Osteoblast (primary cell): ENCODE data around the gene MCM8. TPM values are rescaled to one million over a fixed set of nuclear protein-coding genes. Genes with fewer than 3 reads are reported as not detected.

Experiments
- DNase-seq: peaks from one replicate; pipeline ENCODE4 v3.0.0; 2011; ENCODE audit warnings: low spot score, mixed read lengths; ENCODE audit not compliant: insufficient read length; ENCODE audit errors: missing footprints
- H2AFZ ChIP-seq: 2 replicates; pipeline ENCODE4 v1.6.0; 2011; ENCODE audit warnings: mild to moderate bottlenecking, low read length
- H3K27ac ChIP-seq: 2 replicates; pipeline ENCODE4 v1.5.1; 2011; ENCODE audit warnings: mild to moderate bottlenecking, low read depth, low read length, moderate library complexity
- H3K27me3 ChIP-seq: 2 replicates; pipeline ENCODE4 v1.6.0; 2012; ENCODE audit warnings: mild to moderate bottlenecking, control low read depth, inconsistent platforms, low read length, moderate library complexity; ENCODE audit not compliant: insufficient read depth
- H3K36me3 ChIP-seq: 2 replicates; pipeline ENCODE4 v1.5.1; 2011; ENCODE audit warnings: mild to moderate bottlenecking, low read length, control low read depth, moderate library complexity; ENCODE audit not compliant: insufficient read depth
- H3K4me1 ChIP-seq: 2 replicates; pipeline ENCODE4 v1.5.1; 2011; ENCODE audit warnings: mild to moderate bottlenecking, low read length, control low read depth, moderate library complexity; ENCODE audit not compliant: insufficient read depth
- H3K4me2 ChIP-seq: 2 replicates; pipeline ENCODE4 v1.6.0; 2011; ENCODE audit warnings: mild to moderate bottlenecking, low read length; ENCODE audit not compliant: insufficient read depth
- H3K4me3 ChIP-seq: fragments of 200-600 bp; sonication (generic); 3 replicates; pipeline ENCODE4 v1.5.1; 2012; ENCODE audit warnings: mild to moderate bottlenecking, low read length, inconsistent platforms; ENCODE audit not compliant: insufficient read depth
- H3K79me2 ChIP-seq: 2 replicates; pipeline ENCODE4 v1.6.0; 2012; ENCODE audit warnings: mild to moderate bottlenecking, low read length, control low read depth, inconsistent platforms; ENCODE audit not compliant: insufficient read depth
- H3K9me3 ChIP-seq: 2 replicates; pipeline ENCODE4 v1.5.1; 2011; ENCODE audit warnings: low read depth, low read length, control low read depth
- H4K20me1 ChIP-seq: 2 replicates; pipeline ENCODE4 v1.6.0; 2012; ENCODE audit warnings: mild to moderate bottlenecking, low read length, control low read depth; ENCODE audit not compliant: insufficient read depth
- total RNA-seq: library from RNA; depleted of rRNA; stranded (reverse); fragments of >200 nt; gene quantifications from 2 replicates; pipeline ENCODE4 v1.2.3, GENCODE V29; 2012
- TF ChIP-seq, protein P1 (sequence below): IDR thresholded peaks from 2 replicates; pipeline ENCODE4 v1.5.1; 2011; ENCODE audit warnings: mild to moderate bottlenecking, low read depth, low read length, moderate library complexity; ENCODE audit errors: extremely low read depth

The MCM8 gene
- total RNA-seq, 1 donor = 3.3 TPM

DNA sequence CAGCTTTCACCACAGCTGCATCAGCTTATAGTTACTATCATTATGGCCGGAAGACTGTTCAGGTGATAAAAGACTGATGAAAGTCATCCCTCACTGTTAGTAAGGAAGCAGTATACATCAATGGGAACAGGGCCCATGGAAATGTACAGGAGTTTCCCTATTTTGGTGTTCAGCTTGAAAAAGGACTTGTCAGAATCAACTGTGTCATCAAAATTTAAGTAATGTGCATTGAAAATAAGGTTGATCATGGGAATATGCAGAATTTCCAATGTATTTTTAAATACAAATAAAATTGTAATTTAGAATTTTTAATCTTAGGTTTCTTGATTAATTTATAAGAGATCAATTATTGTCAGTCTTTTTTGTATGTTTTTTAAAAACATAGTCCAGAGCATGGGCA, 86.6 kb downstream of the MCM8 start:
- H4K20me1 ChIP-seq = peaks cover 14% of the 10 kb centered on the region
- H3K27ac ChIP-seq = no peak overlapping the region
- DNase-seq = no peak
- H3K36me3 ChIP-seq = peaks cover 46% of the 10 kb centered on the region
- H3K79me2 ChIP-seq = peaks cover 12% of the 10 kb centered on the region
- H3K4me3 ChIP-seq = no peak overlapping the region
- H3K4me1 ChIP-seq = peaks cover 8% of the 10 kb centered on the region
- H3K4me2 ChIP-seq = no peak overlapping the region
- H3K9me3 ChIP-seq = no peaks in the 10 kb centered on the region
- no peak overlapping the region for H2AFZ ChIP-seq
- TF ChIP-seq, protein P1, sequence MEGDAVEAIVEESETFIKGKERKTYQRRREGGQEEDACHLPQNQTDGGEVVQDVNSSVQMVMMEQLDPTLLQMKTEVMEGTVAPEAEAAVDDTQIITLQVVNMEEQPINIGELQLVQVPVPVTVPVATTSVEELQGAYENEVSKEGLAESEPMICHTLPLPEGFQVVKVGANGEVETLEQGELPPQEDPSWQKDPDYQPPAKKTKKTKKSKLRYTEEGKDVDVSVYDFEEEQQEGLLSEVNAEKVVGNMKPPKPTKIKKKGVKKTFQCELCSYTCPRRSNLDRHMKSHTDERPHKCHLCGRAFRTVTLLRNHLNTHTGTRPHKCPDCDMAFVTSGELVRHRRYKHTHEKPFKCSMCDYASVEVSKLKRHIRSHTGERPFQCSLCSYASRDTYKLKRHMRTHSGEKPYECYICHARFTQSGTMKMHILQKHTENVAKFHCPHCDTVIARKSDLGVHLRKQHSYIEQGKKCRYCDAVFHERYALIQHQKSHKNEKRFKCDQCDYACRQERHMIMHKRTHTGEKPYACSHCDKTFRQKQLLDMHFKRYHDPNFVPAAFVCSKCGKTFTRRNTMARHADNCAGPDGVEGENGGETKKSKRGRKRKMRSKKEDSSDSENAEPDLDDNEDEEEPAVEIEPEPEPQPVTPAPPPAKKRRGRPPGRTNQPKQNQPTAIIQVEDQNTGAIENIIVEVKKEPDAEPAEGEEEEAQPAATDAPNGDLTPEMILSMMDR = no peak
- H3K27me3 ChIP-seq = no peaks in the 10 kb centered on the region

DNA sequence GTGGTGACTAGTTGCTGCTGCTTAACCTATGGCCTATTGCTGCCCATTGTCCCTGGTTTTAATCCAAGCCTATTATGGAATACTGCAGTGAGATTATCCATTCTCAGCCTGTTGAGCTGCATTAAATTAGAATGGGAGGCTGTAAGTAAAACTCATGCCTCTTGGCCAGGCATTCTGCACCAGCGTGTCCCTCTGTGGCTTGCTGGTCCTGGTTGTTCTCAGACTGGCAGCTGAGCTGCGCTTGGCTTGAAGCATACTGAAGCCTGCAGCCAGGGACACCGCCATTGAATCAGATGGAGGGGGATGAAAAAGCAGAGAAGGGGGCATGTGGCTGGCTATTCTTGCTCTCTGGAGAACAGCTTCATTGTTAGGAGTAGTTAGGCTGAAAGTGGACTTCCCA, 87.8 kb downstream of the MCM8 start:
- Histone ChIP-seq H3K4me1 (peaks cover 8% of the 10 kb centered on the region), H3K4me3 (no peak overlapping the region), H3K27me3 (no peaks in the 10 kb centered on the region), H3K36me3 (peaks cover 44% of the 10 kb centered on the region), H4K20me1 (peaks cover 14% of the 10 kb centered on the region), H2AFZ (no peak overlapping the region), H3K79me2 (peaks cover 5% of the 10 kb centered on the region), H3K9me3 (no peaks in the 10 kb centered on the region), H3K27ac (no peak overlapping the region), H3K4me2 (no peak overlapping the region)
- DNase-seq = no peak
- TF ChIP-seq, protein P1 = no peak

DNA sequence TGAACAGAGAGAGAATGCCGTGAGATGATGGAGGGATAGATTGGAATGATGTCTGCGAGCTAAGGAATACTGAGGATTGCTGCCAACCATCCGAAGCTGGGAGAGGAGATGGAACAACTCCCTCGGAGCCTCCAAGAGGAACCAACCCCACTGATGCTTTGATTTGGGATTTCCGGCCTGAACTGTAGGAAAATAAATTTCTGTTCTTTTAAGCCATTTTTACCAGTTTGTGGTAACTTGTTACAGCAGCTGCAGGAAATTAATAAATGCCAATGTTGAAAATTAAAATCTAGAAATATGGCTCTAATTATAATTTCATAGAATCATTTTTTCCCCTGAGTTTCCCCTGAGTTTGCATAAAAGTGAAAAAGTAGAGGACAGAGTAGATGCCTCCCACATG, 89.3 kb downstream of the MCM8 start:
- no peak overlapping the region for H3K27ac ChIP-seq
- H3K79me2 ChIP-seq = no peaks in the 10 kb centered on the region
- no peak for DNase-seq
- H2AFZ ChIP-seq = no peak overlapping the region
- H3K27me3 ChIP-seq = no peaks in the 10 kb centered on the region
- TF ChIP-seq, protein P1 = no peak
- H4K20me1 ChIP-seq = peaks cover under 1% of the 10 kb centered on the region
- no peak overlapping the region for H3K4me3 ChIP-seq
- peaks cover 1% of the 10 kb centered on the region for H3K4me1 ChIP-seq
- H3K4me2 ChIP-seq = no peak overlapping the region
- H3K36me3 ChIP-seq = peaks cover 34% of the 10 kb centered on the region
- no peaks in the 10 kb centered on the region for H3K9me3 ChIP-seq

DNA sequence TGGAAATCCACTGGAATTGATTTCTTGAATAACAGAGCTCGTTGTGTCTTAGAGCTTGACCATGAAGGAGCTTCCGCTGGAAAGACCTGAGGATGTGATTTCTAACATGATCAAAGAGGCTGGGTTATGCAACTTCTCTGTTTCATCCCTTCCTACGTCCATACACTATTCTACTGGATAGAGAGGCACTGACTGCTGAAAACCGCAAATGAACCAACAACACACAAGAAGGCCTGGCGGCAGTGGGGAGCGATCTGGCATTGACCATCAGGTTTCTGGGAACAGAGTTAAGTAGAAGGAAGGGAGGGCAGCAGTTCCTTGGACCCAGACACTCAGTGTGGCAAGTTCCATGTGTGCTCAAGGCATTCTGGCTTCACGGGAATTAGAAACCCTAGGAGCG, 90.1 kb downstream of the MCM8 start:
- Histone ChIP-seq H4K20me1 (no peaks in the 10 kb centered on the region), H3K4me3 (no peak overlapping the region), H3K27me3 (no peaks in the 10 kb centered on the region), H3K36me3 (peaks cover 30% of the 10 kb centered on the region), H3K79me2 (no peaks in the 10 kb centered on the region), H3K27ac (no peak overlapping the region), H2AFZ (no peak overlapping the region), H3K4me2 (no peak overlapping the region), H3K9me3 (no peaks in the 10 kb centered on the region), H3K4me1 (no peaks in the 10 kb centered on the region)
- TF ChIP-seq, protein P1 = no peak
- no peak for DNase-seq
